Fibroblast of pulmonary artery (primary cell): ENCODE measurements around the gene SLC44A3.

Source experiments
- DNase-seq: peaks from one replicate; pipeline ENCODE4 v3.0.0-alpha.2; 2010; ENCODE audit warnings: low read depth
- H3K4me3 ChIP-seq: replicated peaks from 2 replicates; pipeline ENCODE4 v1.5.1; 2011; ENCODE audit warnings: low read depth, mild to moderate bottlenecking, control low read depth, low read length, moderate library complexity
- TF ChIP-seq, protein P1 (sequence below): IDR thresholded peaks from 2 replicates; pipeline ENCODE4 v1.5.1; 2011; ENCODE audit warnings: mild to moderate bottlenecking, control low read depth, low read length, inconsistent platforms; ENCODE audit errors: missing control alignments

The SLC44A3 gene

DNA sequence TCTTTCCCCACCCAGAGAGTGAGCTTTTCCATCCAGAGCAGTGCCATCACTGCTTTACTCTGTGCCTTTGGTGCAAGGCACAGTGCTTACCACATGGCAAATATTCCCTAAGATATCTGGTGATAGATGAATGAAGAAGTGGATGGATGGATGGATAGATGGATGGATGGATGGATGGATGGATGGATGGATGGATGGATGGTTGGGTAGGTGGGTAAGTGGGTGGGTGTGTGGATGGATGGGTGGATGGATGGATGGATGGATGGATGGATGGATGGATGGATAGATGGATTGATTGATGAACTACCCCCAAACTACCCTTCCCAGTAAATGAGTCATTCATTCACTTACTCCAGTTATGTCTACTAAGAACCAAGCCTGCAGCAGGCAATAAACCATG is 42.9 kb upstream of the SLC44A3 start:
- TF ChIP-seq, protein P1, sequence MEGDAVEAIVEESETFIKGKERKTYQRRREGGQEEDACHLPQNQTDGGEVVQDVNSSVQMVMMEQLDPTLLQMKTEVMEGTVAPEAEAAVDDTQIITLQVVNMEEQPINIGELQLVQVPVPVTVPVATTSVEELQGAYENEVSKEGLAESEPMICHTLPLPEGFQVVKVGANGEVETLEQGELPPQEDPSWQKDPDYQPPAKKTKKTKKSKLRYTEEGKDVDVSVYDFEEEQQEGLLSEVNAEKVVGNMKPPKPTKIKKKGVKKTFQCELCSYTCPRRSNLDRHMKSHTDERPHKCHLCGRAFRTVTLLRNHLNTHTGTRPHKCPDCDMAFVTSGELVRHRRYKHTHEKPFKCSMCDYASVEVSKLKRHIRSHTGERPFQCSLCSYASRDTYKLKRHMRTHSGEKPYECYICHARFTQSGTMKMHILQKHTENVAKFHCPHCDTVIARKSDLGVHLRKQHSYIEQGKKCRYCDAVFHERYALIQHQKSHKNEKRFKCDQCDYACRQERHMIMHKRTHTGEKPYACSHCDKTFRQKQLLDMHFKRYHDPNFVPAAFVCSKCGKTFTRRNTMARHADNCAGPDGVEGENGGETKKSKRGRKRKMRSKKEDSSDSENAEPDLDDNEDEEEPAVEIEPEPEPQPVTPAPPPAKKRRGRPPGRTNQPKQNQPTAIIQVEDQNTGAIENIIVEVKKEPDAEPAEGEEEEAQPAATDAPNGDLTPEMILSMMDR = no peak
- no peak overlapping the region for H3K4me3 ChIP-seq
- DNase-seq = no peak

DNA sequence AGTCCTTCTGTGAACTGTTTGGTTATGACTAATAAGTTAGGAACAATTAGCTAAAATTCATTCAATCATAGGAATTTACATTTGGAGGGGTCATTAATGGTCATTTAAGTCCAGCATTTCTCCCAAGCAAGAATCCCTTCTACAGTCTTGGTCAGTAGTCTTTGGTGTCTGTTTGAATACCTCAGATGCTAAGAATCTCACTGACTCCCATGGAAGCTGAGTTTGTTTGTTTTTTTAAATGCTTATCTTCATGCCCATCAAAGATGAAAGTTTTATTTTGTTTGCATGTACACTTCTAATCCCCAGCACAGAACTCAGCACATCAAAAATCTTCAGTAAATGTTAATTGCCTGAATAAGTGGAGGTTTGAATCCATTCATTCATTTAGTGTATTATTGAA is 41.3 kb upstream of the SLC44A3 start:
- TF ChIP-seq, protein P1 = no peak
- DNase-seq = no peak
- H3K4me3 ChIP-seq = no peak overlapping the region

DNA sequence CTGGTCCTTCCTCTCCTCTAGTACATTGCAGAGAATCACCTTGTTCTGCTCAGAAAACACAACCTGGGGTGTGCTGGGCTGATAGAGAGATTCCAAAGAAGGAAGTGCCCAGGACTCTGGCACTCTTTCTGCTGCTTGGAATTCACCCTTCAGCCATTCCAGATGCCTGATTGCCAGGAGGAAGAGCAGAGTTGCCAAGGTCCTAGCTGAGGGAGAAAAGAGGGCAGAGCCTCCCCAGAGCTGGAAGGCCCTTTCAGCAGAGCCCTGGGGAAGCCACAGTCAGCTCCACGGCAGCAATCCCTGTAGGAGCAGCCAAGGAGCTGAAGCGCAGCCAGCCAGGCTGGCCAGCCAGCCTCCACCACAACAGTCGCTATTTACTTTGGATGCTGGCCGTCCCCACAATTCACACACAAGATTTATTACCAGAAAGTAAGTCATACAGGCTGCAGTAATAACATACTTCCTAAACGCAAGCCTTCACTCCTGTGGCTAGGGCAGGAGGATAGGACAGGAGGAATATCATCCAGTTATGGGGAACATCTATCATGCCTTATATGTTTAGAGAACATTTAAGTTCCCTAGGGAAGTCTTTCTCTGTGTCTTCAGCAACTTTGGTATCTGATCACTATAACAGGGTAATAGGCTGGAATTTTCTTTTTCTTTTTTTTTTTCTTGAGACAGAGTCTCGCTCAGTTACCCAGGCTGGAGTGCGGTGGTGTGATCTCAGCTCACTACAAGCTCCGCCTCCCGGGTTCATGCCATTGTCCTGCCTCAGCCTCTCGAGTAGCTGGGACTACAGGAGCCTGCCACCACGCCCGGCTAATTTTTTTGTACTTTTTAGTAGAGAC is 36.6 kb upstream of the SLC44A3 start:
- DNase-seq = peak; percentile 87
- TF ChIP-seq, protein P1 = no peak
- no peak overlapping the region for H3K4me3 ChIP-seq

DNA sequence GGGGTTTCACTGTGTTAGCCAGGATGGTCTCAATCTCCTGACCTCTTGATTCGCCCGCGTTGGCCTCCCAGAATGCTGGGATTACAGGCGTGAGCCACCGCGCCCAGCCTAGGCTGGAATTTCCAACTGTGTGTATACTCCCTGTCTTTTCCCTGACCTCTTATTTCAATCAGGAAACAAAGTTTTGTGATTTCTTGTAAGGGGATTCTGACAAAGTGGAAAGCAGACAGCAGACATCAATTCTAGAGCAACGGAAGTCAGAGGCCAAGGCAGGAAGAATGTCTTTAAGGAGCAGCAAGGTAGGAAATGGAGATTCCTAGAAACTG is 36.0 kb upstream of the SLC44A3 start:
- TF ChIP-seq, protein P1 = no peak
- H3K4me3 ChIP-seq = no peak overlapping the region
- no peak for DNase-seq

DNA sequence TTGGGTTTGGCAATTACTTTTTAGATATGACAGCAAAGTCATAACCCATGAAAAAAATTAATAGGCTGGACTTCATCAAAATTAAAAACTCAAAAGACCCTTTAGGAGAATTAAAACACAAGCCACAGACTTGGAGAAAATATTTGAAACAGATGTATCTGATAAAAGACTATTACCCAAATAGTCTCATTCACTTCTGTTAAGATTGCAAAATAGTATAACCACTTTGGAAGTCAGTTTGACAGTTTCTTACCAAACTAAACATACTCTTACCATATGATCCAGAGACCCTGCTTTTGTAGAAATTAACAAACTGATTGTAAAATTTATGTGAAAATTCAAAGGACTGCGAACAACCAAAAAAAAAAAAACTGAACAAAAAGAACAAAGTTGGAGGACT is 32.5 kb upstream of the SLC44A3 start:
- H3K4me3 ChIP-seq = no peak overlapping the region
- DNase-seq = no peak
- TF ChIP-seq, protein P1 = no peak

DNA sequence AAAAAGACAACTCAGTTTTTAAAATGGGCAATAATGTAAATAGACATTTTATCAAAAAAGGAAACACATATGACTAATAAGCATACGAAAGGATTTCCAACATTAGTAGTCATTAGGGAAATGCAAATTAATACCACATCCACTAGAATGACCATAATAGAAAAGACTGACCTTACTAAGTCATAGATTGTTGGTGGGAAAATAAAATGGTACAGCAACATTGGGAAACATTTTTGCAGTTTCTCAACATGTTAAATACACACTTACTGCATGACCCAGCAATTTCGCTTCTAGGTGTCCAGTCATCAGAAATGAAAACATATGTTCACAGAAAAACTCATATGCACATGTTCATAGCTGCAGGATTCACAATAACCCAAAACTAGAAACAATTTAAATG is 29.9 kb upstream of the SLC44A3 start:
- DNase-seq = peak; percentile 46
- no peak overlapping the region for H3K4me3 ChIP-seq
- TF ChIP-seq, protein P1 = no peak

DNA sequence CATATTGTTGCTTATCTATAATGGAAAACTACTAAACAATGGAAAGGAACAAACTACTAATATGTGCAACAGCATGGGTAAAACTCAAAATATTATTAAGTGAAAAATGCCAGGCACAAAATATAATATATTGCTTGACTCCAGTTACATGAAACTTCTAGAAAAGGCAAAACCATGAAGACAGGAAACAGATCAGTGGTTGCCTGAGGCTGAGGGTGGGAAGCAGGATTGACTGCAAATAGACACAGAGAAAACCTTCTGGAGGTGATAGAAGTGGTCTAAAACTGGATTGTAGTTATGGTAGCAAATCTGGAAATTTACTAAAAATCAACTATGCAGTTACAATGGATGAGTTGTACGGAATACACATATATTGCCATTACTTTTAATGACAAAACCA is 29.5 kb upstream of the SLC44A3 start:
- DNase-seq = no peak
- TF ChIP-seq, protein P1 = no peak
- no peak overlapping the region for H3K4me3 ChIP-seq
